ENCODE measurements around the gene MYO16.

Gene MYO16

DNA sequence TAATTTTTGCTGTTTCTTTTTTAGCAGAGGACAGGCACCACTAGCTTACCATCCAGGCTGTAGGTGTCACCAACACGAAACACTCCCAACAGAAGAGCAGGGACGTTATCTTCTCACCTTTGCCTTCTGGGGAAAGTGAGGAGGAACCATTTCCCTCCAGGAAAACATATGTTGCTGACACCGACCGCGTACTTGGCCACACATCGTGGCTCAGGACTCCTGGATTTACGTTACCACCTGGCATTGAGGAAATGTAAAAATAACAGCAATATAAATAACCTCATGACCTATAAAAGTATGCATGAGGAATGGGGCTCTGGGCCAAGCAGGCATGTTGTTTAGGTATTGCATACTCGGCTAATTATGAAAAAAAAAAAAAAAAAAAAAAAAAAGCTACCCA, 525.1 kb downstream of the MYO16 start:
- no peaks in the 10 kb centered on the region for H3K27me3 ChIP-seq (ENCODE audit: control insufficient read depth, insufficient read depth, low read length, poor library complexity, severe bottlenecking)
- H3K4me3 ChIP-seq (ENCODE audit: insufficient read depth, low read depth, low read length), result no peak overlapping the region
- WGBS, 2 experiments, result 93 to 97% methylated on average over 6 to 8 of the region's 8 CpGs
- no peaks in the 10 kb centered on the region for H3K9me3 ChIP-seq (ENCODE audit: control insufficient read depth, low read length)
- H3K27ac ChIP-seq (ENCODE audit: insufficient read depth, low read depth, low read length, poor library complexity, severe bottlenecking), result no peak overlapping the region
- peaks cover 16% of the 10 kb centered on the region for H3K4me1 ChIP-seq (ENCODE audit: control insufficient read depth, insufficient read depth, low read length)
- H3K36me3 ChIP-seq (ENCODE audit: control insufficient read depth, insufficient read depth, low read length), result no peaks in the 10 kb centered on the region

GRCh38 chr13:109154966-109155761, 525.8 kb downstream of the MYO16 start:
- whole genome bisulfite sequencing, 2 experiments, result 94 to 95% methylated on average over 13 of the region's 13 CpGs

GRCh38 chr13:109156181-109156935, 526.9 kb downstream of the MYO16 start:
- peaks cover 4% of the 10 kb centered on the region for H3K4me1 ChIP-seq (ENCODE audit: control insufficient read depth, insufficient read depth, low read length)
- H3K9me3 ChIP-seq (ENCODE audit: control insufficient read depth, low read length), result no peaks in the 10 kb centered on the region
- no peaks in the 10 kb centered on the region for H3K27me3 ChIP-seq (ENCODE audit: control insufficient read depth, insufficient read depth, low read length, poor library complexity, severe bottlenecking)
- 90 to 91% methylated on average over 16 of the region's 16 CpGs for WGBS, 2 experiments
- H3K36me3 ChIP-seq (ENCODE audit: control insufficient read depth, insufficient read depth, low read length), result no peaks in the 10 kb centered on the region
- H3K4me3 ChIP-seq (ENCODE audit: insufficient read depth, low read depth, low read length), result no peak overlapping the region
- no peak overlapping the region for H3K27ac ChIP-seq (ENCODE audit: insufficient read depth, low read depth, low read length, poor library complexity, severe bottlenecking)

More at GRCh38 chr13:109154966-109155761, 525.8 kb downstream of the MYO16 start:
- H3K4me3 ChIP-seq (ENCODE audit: insufficient read depth, low read depth, low read length), result no peak overlapping the region
- H3K9me3 ChIP-seq (ENCODE audit: control insufficient read depth, low read length), result no peaks in the 10 kb centered on the region
- peaks cover 16% of the 10 kb centered on the region for H3K4me1 ChIP-seq (ENCODE audit: control insufficient read depth, insufficient read depth, low read length)
- no peaks in the 10 kb centered on the region for H3K27me3 ChIP-seq (ENCODE audit: control insufficient read depth, insufficient read depth, low read length, poor library complexity, severe bottlenecking)
- no peaks in the 10 kb centered on the region for H3K36me3 ChIP-seq (ENCODE audit: control insufficient read depth, insufficient read depth, low read length)
- no peak overlapping the region for H3K27ac ChIP-seq (ENCODE audit: insufficient read depth, low read depth, low read length, poor library complexity, severe bottlenecking)

DNA sequence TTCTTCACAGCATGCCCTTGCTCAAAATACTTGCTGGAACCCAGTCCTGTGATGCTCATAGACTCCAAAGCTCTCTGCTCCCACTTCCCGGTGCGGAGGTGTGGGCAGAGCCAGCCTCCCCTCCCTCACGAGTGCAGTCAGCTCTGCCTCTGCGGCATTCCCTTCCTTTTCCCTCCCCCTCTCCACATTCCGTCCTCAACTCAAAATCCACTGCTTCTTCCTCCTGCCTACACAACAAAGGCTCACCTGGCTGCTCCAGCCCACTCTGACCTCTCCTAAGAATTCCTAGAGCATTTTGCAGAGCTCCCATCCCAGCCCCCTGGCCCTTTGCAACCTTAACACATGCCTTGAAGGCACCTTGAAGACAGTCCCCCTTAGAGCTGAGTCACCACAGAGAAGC, 527.9 kb downstream of the MYO16 start:
- no peaks in the 10 kb centered on the region for H3K9me3 ChIP-seq (ENCODE audit: control insufficient read depth, low read length)

DNA sequence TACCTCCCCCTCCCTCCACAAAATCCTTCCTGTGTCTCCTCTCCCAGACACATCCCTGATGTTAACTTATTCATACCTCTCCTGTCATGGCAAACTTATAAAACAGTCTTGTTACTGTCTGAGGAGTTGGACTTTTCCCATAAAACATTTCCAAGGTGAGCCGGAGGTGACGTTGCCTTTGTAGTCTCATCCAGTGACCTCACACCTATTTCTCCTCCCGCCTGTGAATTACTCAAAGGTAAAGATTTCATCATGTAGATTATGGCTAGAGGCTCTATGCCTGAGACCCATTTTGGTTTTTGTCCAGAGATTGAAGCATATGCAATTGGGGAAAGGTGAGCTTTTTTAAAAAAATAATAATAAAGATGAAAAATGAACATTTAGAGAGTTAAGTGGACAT, 529.0 kb downstream of the MYO16 start:
- H3K4me3 ChIP-seq (ENCODE audit: insufficient read depth, low read depth, low read length), result no peak overlapping the region
- no peaks in the 10 kb centered on the region for H3K36me3 ChIP-seq (ENCODE audit: control insufficient read depth, insufficient read depth, low read length)
- 95 to 97% methylated on average over 3 of the region's 3 CpGs for WGBS, 2 experiments
- no peaks in the 10 kb centered on the region for H3K9me3 ChIP-seq (ENCODE audit: control insufficient read depth, low read length)
- no peaks in the 10 kb centered on the region for H3K27me3 ChIP-seq (ENCODE audit: control insufficient read depth, insufficient read depth, low read length, poor library complexity, severe bottlenecking)
- no peaks in the 10 kb centered on the region for H3K4me1 ChIP-seq (ENCODE audit: control insufficient read depth, insufficient read depth, low read length)
- no peak overlapping the region for H3K27ac ChIP-seq (ENCODE audit: insufficient read depth, low read depth, low read length, poor library complexity, severe bottlenecking)

More for the DNA sequence above, 527.9 kb downstream of the MYO16 start:
- WGBS, 2 experiments, result 48 to 59% methylated on average over 5 of the region's 5 CpGs
- H3K27me3 ChIP-seq (ENCODE audit: control insufficient read depth, insufficient read depth, low read length, poor library complexity, severe bottlenecking), result no peaks in the 10 kb centered on the region
- H3K27ac ChIP-seq (ENCODE audit: insufficient read depth, low read depth, low read length, poor library complexity, severe bottlenecking), result no peak overlapping the region
- no peak overlapping the region for H3K4me3 ChIP-seq (ENCODE audit: insufficient read depth, low read depth, low read length)
- no peaks in the 10 kb centered on the region for H3K36me3 ChIP-seq (ENCODE audit: control insufficient read depth, insufficient read depth, low read length)
- no peaks in the 10 kb centered on the region for H3K4me1 ChIP-seq (ENCODE audit: control insufficient read depth, insufficient read depth, low read length)

DNA sequence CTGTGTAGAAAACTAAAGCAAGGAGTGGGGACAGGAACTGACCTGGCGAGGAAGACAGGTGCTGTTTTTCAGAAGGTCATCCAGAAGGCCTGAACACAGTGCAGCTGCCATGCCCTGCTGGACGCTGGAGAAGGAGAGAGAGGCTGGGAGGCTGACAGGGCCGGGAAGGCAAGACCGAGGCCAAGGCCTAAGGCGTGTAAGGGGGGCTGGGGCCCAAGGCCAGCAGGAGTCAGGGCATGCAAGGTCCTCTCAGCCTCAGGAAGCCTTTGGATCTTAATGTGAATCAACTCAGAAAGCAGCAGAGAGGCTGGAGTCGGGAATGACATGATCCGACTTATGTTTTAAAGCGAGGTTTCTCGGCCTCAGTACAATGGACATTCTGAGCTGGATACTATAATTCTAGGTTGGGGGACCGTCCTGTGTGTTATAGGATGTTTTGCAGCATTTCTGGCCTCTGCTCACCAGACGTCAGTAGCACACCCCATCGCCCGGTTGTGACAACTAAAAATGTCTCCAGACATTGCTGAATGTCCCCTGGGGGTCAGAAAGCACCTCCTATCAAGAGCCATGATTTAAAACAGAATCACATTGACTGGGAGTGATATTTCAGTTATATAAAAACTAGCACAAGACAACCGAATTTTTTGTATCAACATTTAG, 530.4 kb downstream of the MYO16 start:
- H3K27me3 ChIP-seq (ENCODE audit: control insufficient read depth, insufficient read depth, low read length, poor library complexity, severe bottlenecking), result no peaks in the 10 kb centered on the region
- no peak overlapping the region for H3K4me3 ChIP-seq (ENCODE audit: insufficient read depth, low read depth, low read length)
- no peaks in the 10 kb centered on the region for H3K36me3 ChIP-seq (ENCODE audit: control insufficient read depth, insufficient read depth, low read length)
- no peaks in the 10 kb centered on the region for H3K9me3 ChIP-seq (ENCODE audit: control insufficient read depth, low read length)
- WGBS, 2 experiments, result 86 to 89% methylated on average over 14 of the region's 14 CpGs
- H3K27ac ChIP-seq (ENCODE audit: insufficient read depth, low read depth, low read length, poor library complexity, severe bottlenecking), result no peak overlapping the region
- H3K4me1 ChIP-seq (ENCODE audit: control insufficient read depth, insufficient read depth, low read length), result no peaks in the 10 kb centered on the region

- 90 to 93% methylated on average over 4 of the region's 4 CpGs for WGBS, 2 experiments
- Histone ChIP-seq H3K4me3 (ENCODE audit: insufficient read depth, low read depth, low read length) (no peak overlapping the region), H3K4me1 (ENCODE audit: control insufficient read depth, insufficient read depth, low read length) (no peaks in the 10 kb centered on the region), H3K36me3 (ENCODE audit: control insufficient read depth, insufficient read depth, low read length) (no peaks in the 10 kb centered on the region), H3K27ac (ENCODE audit: insufficient read depth, low read depth, low read length, poor library complexity, severe bottlenecking) (no peak overlapping the region), H3K9me3 (ENCODE audit: control insufficient read depth, low read length) (no peaks in the 10 kb centered on the region), H3K27me3 (ENCODE audit: control insufficient read depth, insufficient read depth, low read length, poor library complexity, severe bottlenecking) (no peaks in the 10 kb centered on the region)
Observed at GRCh38 chr13:109160357-109160756, 530.9 kb downstream of the MYO16 start.

DNA sequence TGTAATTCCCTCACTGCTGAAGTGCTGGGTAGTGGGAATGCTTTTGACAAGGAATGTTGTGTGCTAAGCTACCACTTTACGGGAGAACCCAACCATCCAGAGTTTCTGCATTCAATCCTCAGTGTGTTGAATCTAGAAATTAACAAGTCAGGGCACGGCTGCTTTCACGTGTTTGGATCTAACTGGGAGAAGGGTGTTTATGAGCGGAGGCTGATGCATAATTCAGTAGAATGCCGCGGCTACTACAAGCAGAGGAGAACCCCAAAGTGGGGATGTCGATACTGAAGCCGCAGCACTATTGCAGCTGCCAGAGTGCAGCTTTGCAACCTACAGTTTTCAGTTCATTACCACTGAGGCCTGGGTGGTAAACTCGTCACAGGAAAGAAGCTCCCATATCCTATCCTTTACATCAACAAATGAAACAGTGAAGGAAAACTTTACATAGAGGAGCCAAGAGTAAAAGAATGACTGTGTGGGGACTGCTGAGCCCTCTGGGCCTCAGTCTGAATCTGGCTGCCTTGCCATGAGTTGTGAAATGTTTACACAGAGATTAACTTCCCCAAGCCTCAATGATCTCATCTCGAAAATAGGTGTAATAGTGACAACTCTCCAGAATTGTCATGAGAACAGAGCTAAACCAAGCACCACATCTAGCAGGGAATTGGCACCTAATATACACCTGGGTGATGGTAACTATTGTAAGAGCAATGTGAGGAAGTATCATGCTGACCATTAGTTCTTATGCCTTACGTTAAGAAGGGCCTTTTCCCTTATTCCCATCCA, 531.7 kb downstream of the MYO16 start:
- H3K27me3 ChIP-seq (ENCODE audit: control insufficient read depth, insufficient read depth, low read length, poor library complexity, severe bottlenecking), result no peaks in the 10 kb centered on the region
- no peaks in the 10 kb centered on the region for H3K9me3 ChIP-seq (ENCODE audit: control insufficient read depth, low read length)
- no peak overlapping the region for H3K27ac ChIP-seq (ENCODE audit: insufficient read depth, low read depth, low read length, poor library complexity, severe bottlenecking)
- H3K4me1 ChIP-seq (ENCODE audit: control insufficient read depth, insufficient read depth, low read length), result no peaks in the 10 kb centered on the region
- H3K36me3 ChIP-seq (ENCODE audit: control insufficient read depth, insufficient read depth, low read length), result no peaks in the 10 kb centered on the region
- 92 to 95% methylated on average over 10 of the region's 11 CpGs for WGBS, 2 experiments
- no peak overlapping the region for H3K4me3 ChIP-seq (ENCODE audit: insufficient read depth, low read depth, low read length)

GRCh38 chr13:109162248-109163036, 533.0 kb downstream of the MYO16 start:
- no peaks in the 10 kb centered on the region for H3K27me3 ChIP-seq (ENCODE audit: control insufficient read depth, insufficient read depth, low read length, poor library complexity, severe bottlenecking)
- no peak overlapping the region for H3K4me3 ChIP-seq (ENCODE audit: insufficient read depth, low read depth, low read length)
- 91% methylated on average over 7 of the region's 7 CpGs for WGBS, 2 experiments
- no peaks in the 10 kb centered on the region for H3K4me1 ChIP-seq (ENCODE audit: control insufficient read depth, insufficient read depth, low read length)
- no peaks in the 10 kb centered on the region for H3K9me3 ChIP-seq (ENCODE audit: control insufficient read depth, low read length)
- H3K36me3 ChIP-seq (ENCODE audit: control insufficient read depth, insufficient read depth, low read length), result no peaks in the 10 kb centered on the region
- no peak overlapping the region for H3K27ac ChIP-seq (ENCODE audit: insufficient read depth, low read depth, low read length, poor library complexity, severe bottlenecking)

All from ectodermal cell (in vitro differentiated cells).